ENCODE data around the gene BCAS3.
"Not testable (repeated sequence)": the region's sequence is repeated elsewhere in the genome, so short reads cannot be mapped to it uniquely, and the experiment has no call there.

Gene BCAS3

DNA sequence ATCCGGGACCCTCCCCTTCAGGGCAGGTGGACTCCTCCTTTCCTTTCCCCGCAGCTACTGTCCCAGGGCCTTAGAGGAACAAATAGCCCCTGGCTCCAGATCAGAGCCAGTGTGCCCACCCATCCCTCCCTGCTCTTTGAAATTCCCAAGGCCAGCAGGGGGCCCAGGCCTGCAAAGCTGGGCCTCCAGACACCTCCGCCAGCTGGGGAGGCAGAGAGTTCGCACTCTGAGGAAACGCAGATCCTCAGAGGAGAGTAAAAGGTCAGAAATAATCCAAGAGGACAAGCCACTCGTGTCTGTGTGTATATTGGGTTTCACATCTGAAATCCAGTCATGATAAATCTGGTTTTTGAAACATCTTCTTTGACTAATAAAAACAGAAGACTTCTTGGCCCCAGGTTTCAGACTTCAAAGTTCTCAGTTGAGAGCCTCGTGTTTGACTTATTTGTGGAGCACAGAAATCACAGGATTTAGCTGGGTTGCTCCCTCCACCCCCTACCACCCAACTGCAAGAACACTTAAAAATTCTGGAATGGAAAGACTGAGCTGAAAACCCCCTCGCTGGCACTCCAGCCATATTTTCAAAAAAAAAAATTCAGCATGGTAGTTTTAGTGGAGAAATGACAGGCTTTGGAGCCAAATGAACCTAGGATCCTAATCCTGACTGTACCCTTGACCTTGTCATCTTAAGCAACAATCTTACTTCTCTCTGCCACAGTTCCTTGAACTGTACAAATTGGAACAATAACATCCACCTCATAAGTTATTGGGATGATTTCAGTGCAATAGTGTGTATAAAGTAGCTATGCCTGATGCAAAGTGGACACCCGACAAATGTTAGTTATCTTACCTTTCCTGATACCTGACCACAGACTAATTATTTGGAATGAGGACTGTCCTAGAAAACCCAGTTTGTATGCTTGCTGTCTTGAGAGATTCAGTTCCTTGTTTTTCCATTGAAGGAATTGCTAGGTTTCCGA lies 677.5 kb downstream of the BCAS3 start:
- no peak for DNase-seq

DNA sequence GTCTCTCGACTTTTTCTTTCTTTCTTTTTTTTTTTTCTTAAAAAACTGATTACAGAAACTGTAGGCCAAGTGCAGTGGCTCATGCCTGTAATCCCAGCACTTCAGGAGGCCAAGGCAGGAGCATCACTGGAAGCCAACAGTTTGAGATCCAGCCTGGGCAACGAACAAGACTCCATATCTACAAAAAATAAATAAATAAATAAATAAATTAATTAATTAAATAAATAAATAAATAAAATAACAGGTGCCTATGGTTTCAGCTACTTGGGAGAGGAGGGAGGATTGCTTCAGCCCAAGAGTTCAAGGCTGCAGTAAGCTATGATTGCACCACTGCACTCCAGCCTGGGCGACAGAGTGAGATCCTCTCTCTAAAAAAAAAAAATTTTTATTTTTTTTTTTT lies 679.4 kb downstream of the BCAS3 start:
- DNase-seq: not testable (repeated sequence)

DNA sequence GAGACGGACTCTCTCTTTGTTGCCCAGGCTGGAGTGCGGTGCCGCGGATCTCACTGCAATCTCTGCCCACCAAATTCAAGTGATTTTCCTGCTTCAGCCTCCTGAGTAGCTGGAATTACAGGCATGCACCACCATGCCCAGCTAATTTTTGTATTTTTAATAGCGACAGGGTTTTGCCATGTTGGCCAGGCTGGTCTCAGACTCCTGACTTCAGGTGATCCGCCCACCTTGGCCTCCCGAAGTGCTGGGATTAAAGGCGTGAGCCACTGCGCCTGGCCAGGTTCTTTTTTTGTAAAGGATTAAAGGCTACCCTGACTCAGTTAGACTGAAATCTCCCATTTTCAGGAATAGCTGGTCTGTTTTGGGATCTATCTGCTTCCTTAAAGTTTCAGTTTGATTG lies 681.9 kb downstream of the BCAS3 start:
- not testable (repeated sequence) for DNase-seq

DNA sequence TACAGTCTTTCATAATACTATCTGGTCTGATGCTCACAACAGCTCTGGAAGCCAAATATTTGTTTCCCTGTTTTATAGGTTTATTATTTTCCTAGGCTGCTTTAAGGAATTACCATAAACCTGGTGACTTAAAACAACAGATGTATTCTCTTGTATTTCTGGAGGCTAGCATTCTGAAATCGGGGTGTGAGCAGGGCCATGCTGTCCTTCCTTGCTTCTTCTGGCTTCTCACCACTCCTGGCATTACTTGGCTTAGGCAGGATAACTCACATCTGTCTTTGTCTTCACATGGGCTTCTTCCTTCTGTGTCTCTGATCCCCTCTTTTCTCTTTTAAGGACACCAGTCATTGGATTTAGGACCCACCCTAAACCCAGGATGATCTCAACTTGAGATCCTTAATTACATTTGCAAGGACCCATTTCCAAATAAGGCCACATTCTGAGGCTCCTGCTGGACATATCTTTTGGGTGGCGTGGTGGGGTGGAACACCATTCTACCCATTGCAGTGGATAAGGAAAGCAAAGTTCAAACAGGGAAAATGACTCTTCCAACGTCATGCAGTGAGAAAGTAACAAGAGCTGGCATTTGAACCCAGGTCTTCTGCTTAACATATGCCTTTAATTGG lies 682.8 kb downstream of the BCAS3 start:
- DNase-seq: no peak

DNA sequence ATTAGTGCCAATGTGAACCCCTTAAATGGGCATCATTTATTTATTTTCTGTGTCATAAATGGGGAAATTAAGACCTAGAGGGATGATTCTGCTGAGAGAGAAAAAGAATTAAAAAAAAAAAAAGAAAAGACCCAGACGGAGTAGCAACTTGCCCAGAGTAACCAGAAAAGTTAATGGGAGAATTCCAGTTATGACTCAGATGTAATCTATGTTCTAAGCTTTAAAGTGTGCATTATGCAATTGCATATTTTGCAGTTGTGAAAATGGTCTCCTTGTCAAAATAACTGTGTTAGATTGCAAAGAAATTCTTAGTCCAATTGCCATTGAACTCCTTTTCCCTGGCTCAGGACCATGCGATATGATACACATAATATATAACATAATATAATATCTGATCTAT lies 683.4 kb downstream of the BCAS3 start:
- no peak for DNase-seq

DNA sequence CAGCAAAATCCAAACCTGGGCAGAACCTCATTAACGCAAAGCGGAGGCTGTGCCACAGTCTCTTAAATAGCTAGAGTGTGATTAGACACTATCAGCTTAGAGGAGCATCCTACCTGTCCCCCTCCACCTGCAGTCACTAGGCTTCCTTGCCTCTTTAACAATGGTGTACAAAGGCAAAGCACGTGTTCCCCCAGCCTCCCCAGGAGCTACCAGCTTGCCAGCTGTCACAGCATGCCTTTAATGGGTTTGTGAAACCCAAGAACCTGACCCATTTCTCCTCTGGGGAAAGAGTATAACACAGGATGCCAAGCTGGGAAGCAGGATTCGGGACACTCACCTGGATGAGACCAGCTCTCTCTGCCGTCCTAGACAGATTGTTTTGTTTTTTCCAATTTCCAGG lies 684.7 kb downstream of the BCAS3 start:
- DNase-seq: no peak

DNA sequence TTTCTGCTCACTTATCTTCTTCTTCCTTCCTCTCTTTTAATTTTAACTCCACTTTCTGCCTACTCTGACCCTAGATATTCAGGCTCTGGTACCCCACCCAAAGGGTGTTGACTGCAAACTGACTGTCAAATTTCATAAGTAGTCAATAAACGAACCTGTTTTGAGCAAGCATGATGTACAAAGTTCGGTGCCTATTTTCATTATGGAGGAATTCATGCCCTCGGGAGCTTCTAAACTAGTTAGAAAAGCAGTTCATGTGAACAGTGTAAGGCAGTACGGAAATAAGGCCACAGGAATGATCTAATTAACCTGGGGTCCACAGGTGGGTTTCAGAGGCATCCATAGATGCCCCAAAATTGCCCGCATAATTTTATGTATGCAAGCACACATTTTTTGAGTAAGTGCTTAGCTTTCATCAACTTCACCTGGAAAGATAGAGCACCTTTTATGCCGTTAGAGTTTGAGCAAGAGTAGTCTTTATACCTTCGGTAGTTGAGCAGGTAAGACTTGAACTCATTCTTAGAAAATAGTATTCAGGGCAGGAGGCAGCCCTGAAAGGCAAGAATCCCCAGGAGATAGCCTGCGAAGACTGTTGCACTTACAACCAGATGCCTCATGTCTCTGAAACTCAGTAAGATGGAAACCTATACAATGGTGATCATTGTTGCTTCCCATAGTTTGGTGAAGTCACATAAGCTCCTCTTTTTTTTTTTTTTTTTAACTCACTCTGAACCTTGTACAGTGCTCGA lies 685.4 kb downstream of the BCAS3 start:
- no peak for DNase-seq

DNA sequence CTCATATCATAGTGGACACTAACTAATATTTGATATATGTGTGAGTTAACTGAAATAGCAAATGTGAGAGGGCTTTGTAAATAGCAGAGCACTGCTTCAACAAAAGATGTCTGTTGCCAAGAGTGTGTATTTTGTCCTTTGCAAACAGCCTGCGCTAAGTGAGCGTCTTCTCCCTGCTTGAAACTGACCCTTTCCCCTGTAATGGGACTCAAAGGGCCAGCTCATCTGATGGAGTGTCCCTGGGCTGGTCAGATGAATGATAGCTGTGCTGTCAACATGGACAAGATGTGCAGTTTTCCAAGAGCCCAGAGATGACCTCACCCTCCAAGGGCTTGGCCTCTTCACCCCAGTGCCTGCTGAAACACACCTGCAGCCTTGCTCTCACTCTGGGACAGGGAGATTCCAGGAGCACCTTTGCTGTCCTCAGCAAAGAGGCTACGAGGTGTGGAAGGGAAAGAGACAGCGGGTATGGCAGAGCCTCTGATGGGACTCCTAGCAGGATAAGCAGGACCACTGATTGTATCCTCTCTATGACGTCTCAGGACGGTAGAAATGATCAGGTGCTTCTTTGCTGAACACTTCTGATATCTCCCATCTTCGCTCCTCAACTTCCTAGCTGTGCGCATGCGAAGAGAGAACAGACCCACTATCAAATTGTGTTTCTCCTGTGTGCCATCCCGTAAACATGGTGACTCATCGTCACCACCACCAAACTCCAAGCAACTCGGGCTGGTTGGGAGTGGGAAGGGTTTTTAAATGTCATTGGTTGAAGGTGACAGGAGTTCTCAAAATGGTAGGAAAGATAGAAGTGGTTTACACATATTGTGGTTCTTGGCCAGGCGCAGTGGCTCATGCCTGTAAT lies 686.2 kb downstream of the BCAS3 start:
- DNase-seq: no peak

GRCh38 chr17:61364463-61364846 lies 686.8 kb downstream of the BCAS3 start:
- DNase-seq: no peak

- DNase-seq: no peak
These were observed 688.5 kb downstream of the BCAS3 start for GRCh38 chr17:61366076-61366714.

DNA sequence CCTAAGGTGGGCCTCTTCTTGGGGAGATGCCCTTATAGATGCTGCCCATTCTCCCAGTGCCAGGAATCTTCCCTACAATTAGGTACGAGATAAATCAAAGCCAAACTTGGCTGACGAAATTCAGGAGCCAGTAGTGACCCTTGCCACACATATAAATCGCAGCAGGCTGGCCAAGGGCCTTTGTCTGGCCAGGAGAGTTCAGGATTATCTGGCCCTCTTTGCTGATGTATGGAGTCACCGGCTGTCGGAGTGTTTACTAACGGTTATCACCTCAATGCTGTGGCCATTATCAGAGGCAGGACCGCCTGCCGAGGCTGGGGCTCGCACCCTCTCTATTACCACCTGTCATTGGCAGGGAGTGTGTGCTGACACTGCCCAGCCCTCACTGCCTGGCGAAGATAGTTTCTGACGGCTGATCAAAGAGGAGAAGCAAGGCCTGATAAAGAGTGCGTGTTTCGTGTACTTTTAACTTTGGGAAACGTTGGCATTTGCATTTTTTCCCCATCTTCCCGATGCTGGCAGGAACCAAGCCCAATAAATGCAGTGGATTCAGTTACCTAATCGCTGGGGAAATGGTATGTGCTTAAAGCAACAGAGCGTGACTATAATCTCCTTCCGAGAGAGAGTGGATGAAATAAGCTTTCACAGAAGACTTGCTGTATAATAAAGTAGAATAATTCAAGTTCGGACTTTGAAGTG lies 689.2 kb downstream of the BCAS3 start:
- no peak for DNase-seq

GRCh38 chr17:61368049-61368831 lies 690.6 kb downstream of the BCAS3 start:
- no peak for DNase-seq

DNA sequence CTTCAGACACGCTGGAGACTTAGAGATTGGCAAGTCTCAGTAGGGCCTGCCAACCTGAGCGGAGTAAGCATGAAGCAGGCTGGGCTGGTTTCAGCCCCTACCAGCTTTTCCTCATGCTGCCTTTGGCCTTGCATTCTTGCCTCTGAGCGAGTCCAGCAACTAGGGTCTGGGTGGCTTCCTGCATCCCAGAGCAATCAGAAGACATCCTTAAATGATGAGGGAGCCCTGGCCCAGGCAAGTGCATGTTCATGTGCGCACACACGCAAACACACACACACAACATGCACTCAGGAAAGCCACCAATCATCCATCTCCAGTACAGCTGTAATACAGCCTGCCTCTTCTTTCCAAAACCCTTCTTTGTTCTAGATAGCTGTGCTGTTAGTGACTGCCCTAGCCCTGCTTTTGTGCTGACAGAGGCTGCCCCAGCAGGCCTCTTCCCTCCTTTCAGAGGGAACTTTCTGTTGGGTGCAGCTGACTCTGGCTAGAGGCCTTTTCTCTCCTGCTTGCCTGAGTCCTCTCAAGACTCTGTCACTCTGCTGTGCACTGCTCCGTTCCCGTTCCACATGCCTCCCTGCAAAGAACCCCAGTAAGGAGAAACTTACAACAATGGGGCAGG lies 691.3 kb downstream of the BCAS3 start:
- no peak for DNase-seq

DNA sequence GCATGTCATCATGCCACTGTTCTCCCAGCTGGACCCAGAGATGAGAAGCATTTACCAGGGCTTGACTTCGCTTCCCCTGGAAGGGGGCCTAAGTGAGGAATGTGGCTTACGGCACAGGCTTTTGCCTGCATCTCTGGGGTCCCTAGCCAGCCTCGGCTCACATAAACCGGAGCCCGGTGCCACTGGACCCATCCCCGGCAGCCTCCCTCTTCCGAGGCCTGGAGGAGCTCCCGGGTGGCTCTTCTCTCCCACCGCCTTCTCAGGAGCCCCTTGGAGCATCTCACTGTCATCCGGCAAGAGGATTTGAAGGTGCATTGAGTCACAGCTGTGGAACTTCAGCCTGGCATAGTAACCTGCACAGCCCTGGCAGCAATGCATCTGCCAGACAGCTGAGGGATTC lies 692.1 kb downstream of the BCAS3 start:
- no peak for DNase-seq

DNA sequence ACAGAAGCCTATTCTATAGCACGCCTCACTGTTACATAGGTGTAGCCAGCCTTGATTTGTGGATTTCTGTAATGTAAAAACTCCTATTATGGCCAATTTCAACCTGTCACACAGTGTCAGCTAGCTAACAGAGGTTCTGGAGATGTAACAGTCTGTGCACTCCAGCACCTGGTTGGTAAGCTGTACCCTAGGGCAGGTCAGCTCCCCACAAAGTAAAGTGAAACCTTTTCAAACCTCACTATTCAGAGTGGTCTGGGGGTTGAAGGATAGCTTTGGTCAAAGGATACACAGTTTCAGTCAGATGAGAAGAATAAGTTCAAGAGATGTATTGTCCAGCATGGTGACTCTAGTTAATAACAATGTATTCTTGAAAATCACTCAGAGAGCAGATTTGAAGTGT lies 693.5 kb downstream of the BCAS3 start:
- no peak for DNase-seq

DNA sequence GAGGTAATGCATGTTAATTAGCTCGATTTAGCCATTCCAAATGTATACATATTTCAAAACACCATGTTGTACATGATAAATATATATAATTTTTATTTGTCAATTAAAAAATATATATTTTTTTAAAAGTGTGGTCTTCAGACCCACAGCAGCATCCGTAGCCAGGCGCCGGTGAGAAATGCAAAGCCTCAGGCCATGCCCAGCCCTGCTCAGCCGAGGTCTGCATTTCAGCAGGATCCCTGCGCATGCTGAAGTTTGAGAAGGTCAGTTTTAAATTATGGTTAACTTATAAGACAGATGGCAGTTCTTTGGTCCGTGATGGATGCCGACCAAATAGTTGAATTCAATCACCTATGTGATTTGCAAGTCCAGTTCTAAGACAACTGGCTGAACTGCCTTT lies 694.0 kb downstream of the BCAS3 start:
- no peak for DNase-seq

GRCh38 chr17:61372436-61372835 lies 694.8 kb downstream of the BCAS3 start:
- DNase-seq: no peak

GRCh38 chr17:61376931-61377838 lies 699.5 kb downstream of the BCAS3 start:
- no peak for DNase-seq
